ENCODE results near the gene XPR1. TPM values are rescaled to one million over a fixed set of nuclear protein-coding genes. Genes with fewer than 3 reads are reported as not detected.

Gene XPR1
- total RNA-seq, 1 experiment from 2014 or later, result 19.9 TPM

DNA sequence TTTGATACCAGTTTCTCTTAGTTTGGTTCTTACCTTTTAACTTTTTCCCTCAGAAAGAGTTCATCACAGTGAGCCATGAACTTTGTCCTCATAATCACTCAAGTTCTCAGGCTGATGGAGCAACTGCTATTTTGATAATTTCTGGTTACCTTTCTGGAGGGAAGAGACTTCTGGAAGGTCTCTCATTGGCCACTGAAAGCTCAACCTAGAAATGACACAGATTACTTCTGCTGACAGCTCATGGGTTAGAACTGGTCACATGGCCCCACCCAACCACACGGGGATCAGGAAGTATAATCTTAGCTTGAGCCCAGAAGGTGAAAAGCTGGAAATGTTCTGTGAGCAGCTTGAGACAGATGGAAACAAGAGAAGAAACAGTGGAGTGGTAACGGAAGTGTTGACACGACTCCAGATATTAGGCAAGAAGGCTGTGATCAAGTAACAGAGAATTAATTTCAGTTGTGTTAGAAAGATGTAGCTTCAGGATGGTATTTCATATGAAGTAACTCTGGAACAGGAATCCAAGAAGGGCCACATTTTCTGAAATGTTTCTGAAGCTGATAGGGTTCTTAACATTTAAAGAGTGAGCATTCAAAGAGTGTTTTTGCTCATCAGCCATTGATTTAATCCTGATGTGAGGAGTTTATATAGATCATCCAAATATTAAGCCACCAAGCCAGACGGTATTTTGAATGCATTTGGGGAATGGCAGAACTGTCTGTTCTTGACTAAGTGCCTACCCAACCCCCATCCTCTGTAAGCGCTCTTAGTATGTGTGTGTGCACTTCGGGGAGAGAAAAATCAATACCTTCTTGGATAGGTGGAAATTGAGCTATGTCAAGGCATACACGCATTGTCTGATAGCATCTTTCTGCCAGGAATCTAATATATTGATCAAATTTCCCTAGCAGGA, 21.9 kb upstream of the XPR1 start:
- Histone ChIP-seq H3K4me3 (replicated peaks in 1 of 2; ENCODE audit: low read depth in 1 of 2, low read length in 2 of 2) (no peak overlapping the region), H3K27ac (ENCODE audit: low read depth, low read length) (no peak overlapping the region), H3K4me2 (ENCODE audit: low read length) (no peak overlapping the region), H3K79me2 (ENCODE audit: insufficient read depth, low read length) (no peaks in the 10 kb centered on the region), H4K20me1 (ENCODE audit: insufficient read depth) (no peaks in the 10 kb centered on the region), H3K4me1 (ENCODE audit: control insufficient read depth in 1 of 2, insufficient read depth in 2 of 2, low read length in 2 of 2) (peaks cover 0 to 3% of the 10 kb centered on the region in 2 experiments; a peak in 1 of 4 replicates), H3K9me3 (ENCODE audit: control insufficient read depth in 1 of 2, insufficient read depth in 1 of 2, low read depth in 1 of 2, low read length in 2 of 2) (no peaks in the 10 kb centered on the region), H3K9ac (ENCODE audit: low read length) (no peak overlapping the region), H3K36me3 (ENCODE audit: control insufficient read depth in 1 of 2, insufficient read depth in 2 of 2, low read length in 2 of 2) (no peaks in the 10 kb centered on the region), H3K9me2 (ENCODE audit: insufficient read depth) (peaks cover 4% of the 10 kb centered on the region; the same call in 1 of the 2 replicates), H3K27me3 (ENCODE audit: insufficient read depth, low read length) (no peaks in the 10 kb centered on the region), H2AFZ (ENCODE audit: low read depth, low read length, poor library complexity, severe bottlenecking) (peak overlapping the region; percentile 80)
- POLR2A ChIA-PET, result no interaction called here
- CTCF ChIA-PET, result no interaction called here
- TF ChIP-seq SRF (IDR thresholded peaks at IDR 0.05; ENCODE audit: low read depth) (no peak), EZH2phosphoT487 (IDR thresholded peaks at IDR 0.05; ENCODE audit: borderline replicate concordance) (no peak), POLR2AphosphoS5 (IDR thresholded peaks at IDR 0.05; ENCODE audit: low read depth, low read length) (no peak), TCF7L2 (IDR thresholded peaks at IDR 0.05; ENCODE audit: borderline replicate concordance, extremely low read depth, insufficient read depth, insufficient read length) (no peak), CBX3 (IDR thresholded peaks at IDR 0.05; ENCODE audit: low read depth) (no peak), REST (IDR thresholded peaks at IDR 0.05; ENCODE audit: low read depth) (no peak), EGR1 (IDR thresholded peaks at IDR 0.05; ENCODE audit: low read depth) (no peak), POLR2A (IDR thresholded peaks at IDR 0.05; ENCODE audit: borderline replicate concordance, extremely low read depth, insufficient read depth, insufficient read length) (no peak), EZH2 (IDR thresholded peaks at IDR 0.05) (no peak), ZNF274 (IDR thresholded peaks at IDR 0.05; ENCODE audit: low read depth, low read length) (no peak)
- TF ChIP-seq, protein P1, sequence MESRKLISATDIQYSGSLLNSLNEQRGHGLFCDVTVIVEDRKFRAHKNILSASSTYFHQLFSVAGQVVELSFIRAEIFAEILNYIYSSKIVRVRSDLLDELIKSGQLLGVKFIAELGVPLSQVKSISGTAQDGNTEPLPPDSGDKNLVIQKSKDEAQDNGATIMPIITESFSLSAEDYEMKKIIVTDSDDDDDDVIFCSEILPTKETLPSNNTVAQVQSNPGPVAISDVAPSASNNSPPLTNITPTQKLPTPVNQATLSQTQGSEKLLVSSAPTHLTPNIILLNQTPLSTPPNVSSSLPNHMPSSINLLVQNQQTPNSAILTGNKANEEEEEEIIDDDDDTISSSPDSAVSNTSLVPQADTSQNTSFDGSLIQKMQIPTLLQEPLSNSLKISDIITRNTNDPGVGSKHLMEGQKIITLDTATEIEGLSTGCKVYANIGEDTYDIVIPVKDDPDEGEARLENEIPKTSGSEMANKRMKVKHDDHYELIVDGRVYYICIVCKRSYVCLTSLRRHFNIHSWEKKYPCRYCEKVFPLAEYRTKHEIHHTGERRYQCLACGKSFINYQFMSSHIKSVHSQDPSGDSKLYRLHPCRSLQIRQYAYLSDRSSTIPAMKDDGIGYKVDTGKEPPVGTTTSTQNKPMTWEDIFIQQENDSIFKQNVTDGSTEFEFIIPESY (IDR thresholded peaks at IDR 0.05; ENCODE audit: extremely low read depth, insufficient replicate concordance, low read length), result no peak
- TF ChIP-seq, protein P2, sequence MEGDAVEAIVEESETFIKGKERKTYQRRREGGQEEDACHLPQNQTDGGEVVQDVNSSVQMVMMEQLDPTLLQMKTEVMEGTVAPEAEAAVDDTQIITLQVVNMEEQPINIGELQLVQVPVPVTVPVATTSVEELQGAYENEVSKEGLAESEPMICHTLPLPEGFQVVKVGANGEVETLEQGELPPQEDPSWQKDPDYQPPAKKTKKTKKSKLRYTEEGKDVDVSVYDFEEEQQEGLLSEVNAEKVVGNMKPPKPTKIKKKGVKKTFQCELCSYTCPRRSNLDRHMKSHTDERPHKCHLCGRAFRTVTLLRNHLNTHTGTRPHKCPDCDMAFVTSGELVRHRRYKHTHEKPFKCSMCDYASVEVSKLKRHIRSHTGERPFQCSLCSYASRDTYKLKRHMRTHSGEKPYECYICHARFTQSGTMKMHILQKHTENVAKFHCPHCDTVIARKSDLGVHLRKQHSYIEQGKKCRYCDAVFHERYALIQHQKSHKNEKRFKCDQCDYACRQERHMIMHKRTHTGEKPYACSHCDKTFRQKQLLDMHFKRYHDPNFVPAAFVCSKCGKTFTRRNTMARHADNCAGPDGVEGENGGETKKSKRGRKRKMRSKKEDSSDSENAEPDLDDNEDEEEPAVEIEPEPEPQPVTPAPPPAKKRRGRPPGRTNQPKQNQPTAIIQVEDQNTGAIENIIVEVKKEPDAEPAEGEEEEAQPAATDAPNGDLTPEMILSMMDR (IDR thresholded peaks at IDR 0.05 in 2 of 3, conservative IDR thresholded peaks at IDR 0.05 in 1 of 3; ENCODE audit: borderline replicate concordance in 1 of 3, insufficient read depth in 1 of 3, low read depth in 2 of 3, low read length in 2 of 3), result no peak
- TF ChIP-seq, protein P3, sequence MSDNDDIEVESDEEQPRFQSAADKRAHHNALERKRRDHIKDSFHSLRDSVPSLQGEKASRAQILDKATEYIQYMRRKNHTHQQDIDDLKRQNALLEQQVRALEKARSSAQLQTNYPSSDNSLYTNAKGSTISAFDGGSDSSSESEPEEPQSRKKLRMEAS (IDR thresholded peaks at IDR 0.05), result no peak
- ATAC-seq (peak; percentile 57; the same call in 1 of the 2 replicates), DNase-seq (ENCODE audit: low read depth, low spot score) (no peak)
- RAD21 ChIA-PET (ENCODE audit: low non-redundant PET in 1 of 2, low total read pairs in 2 of 2, uncharacterized antibody in 2 of 2, unreplicated experiment in 2 of 2), result no interaction called here
- intact Hi-C loops (cut with micrococcal nuclease), result no loop called here
- no TSS peak for BruUV-seq (replicated peaks)

Data from HCT116 (cell line).